Measurements from ENCODE around the gene MINDY4. TPM values are rescaled to one million over a fixed set of nuclear protein-coding genes. Genes with fewer than 3 reads are reported as not detected.

The MINDY4 gene
- total RNA-seq, 1 experiment from 2014 or later: 3.0 TPM

DNA sequence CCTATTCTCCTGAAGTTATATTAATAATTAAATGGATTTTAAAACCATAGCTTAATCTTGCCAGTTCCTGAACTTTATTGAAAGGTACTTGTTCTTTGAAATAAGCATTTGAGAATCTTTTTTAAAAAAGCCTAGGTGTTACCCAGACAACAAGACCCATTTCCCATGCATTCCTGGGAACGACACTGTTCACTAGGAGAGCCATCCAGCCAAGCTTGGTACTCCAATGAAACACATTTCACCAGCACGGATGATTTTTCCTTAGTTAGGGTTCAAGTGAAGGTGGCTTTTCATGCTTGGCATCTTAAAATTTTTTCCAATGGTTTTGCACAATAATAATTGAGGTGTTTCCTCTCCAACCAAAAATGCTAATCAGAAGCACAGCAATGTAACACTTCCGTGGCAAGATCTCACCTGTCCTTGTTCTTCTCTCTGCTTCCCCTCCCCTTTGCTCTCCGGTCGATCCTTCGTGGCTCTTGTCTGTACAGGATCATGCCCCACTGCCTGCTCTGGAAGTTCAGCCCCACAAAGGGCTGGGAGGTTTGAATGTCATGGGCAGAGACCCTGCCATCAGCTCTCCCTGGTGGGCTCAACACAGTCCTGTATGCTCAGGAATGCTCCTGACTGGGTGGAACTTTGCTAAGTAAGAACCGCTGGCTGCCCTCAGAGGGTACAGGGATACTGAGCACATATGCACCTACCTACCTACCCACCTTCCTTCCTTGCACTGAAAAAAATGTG, 70.8 kb downstream of the MINDY4 start:
- no peak for ATAC-seq

DNA sequence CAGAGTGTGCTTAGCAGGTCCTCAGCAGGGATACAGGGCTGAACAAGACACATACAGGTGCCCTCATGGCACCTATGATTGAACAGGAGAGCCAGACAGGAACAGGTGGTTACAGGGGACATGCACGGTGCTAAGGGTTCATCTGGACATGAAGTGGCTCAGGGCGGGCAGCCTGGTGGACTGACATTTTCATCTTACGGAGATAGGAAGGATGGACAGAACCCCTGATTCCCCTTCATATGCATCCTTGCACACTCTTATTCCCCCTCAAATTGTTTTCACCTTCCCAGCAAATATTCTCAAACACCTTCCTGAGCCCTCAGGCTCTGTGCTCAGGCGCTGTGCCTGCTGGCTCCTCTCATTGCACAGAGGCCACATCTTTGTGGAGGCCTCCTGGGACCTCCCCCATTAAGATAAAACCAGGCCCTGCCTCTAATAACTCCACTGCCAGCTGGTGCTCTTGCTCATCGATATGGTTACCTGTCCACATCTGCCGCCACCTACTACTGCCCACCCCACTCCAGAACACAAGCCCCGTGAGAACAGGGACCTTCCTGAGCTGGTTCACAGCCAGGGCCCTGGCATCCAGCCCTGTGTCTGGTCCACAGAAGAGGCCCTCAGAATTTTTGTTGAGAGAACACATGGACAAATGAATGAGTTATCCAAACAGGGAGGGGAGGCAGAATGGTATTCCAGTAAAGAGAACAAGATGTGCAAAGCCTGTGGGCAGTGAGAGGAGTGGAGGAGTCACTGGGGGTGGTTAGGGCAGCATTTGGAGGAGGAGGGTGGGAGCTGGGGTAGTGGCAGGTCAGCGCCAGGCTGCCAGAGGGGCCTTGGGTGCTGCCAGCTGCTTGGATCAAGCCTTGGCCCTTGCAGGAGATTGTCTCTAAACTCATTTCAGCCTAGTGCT, 71.6 kb downstream of the MINDY4 start:
- Histone ChIP-seq H3K79me2 (ENCODE audit: low read length) (no peaks in the 10 kb centered on the region), H2AFZ (ENCODE audit: low read length) (no peak overlapping the region), H3K36me3 (ENCODE audit: low read depth, low read length) (no peaks in the 10 kb centered on the region), H3K4me1 (ENCODE audit: insufficient read depth, low read length) (peaks cover 24% of the 10 kb centered on the region), H3K27me3 (ENCODE audit: low read length) (no peaks in the 10 kb centered on the region), H3K9me2 (replicated peaks; ENCODE audit: low read length) (no peaks in the 10 kb centered on the region), H3K4me2 (ENCODE audit: low read length) (no peak overlapping the region), H4K20me1 (ENCODE audit: low read length) (no peaks in the 10 kb centered on the region), H3K9ac (ENCODE audit: low read length) (no peak overlapping the region), H3K4me3 (ENCODE audit: low read length) (no peak overlapping the region), H3K9me3 (ENCODE audit: low read length) (no peaks in the 10 kb centered on the region), H3F3A (ENCODE audit: low read length, unreplicated experiment) (no peaks in the 10 kb centered on the region), H3K27ac (ENCODE audit: low read length) (no peak overlapping the region)
- DNase-seq: no peak
- TF ChIP-seq EZH2phosphoT487 (IDR thresholded peaks at IDR 0.05; ENCODE audit: borderline replicate concordance, low read length): no peak
- TF ChIP-seq EZH2 (IDR thresholded peaks at IDR 0.05; ENCODE audit: low read length, unreplicated experiment): no peak
- no peak for TF ChIP-seq CTCF (conservative IDR thresholded peaks at IDR 0.05; ENCODE audit: low read depth, low read length)
- CTCF ChIA-PET: no interaction called here
- intact Hi-C loops (cut with micrococcal nuclease): no loop called here
- no peak for ATAC-seq
- BruUV-seq (replicated peaks): no TSS peak
- POLR2A ChIA-PET (ENCODE audit: unreplicated experiment): no interaction called here

More for the DNA sequence above, 70.8 kb downstream of the MINDY4 start:
- no TSS peak for BruUV-seq (replicated peaks)
- no peak for DNase-seq
- Histone ChIP-seq H3F3A (ENCODE audit: low read length, unreplicated experiment) (no peaks in the 10 kb centered on the region), H2AFZ (ENCODE audit: low read length) (no peak overlapping the region), H3K36me3 (ENCODE audit: low read depth, low read length) (no peaks in the 10 kb centered on the region), H3K9ac (ENCODE audit: low read length) (no peak overlapping the region), H4K20me1 (ENCODE audit: low read length) (no peaks in the 10 kb centered on the region), H3K4me3 (ENCODE audit: low read length) (no peak overlapping the region), H3K9me2 (replicated peaks; ENCODE audit: low read length) (no peaks in the 10 kb centered on the region), H3K79me2 (ENCODE audit: low read length) (no peaks in the 10 kb centered on the region), H3K4me2 (ENCODE audit: low read length) (no peak overlapping the region), H3K27ac (ENCODE audit: low read length) (no peak overlapping the region), H3K4me1 (ENCODE audit: insufficient read depth, low read length) (peaks cover 19% of the 10 kb centered on the region), H3K27me3 (ENCODE audit: low read length) (no peaks in the 10 kb centered on the region), H3K9me3 (ENCODE audit: low read length) (no peaks in the 10 kb centered on the region)
- TF ChIP-seq EZH2 (IDR thresholded peaks at IDR 0.05; ENCODE audit: low read length, unreplicated experiment) (no peak), CTCF (conservative IDR thresholded peaks at IDR 0.05; ENCODE audit: low read depth, low read length) (no peak), EZH2phosphoT487 (IDR thresholded peaks at IDR 0.05; ENCODE audit: borderline replicate concordance, low read length) (no peak)
- intact Hi-C loops (cut with micrococcal nuclease): no loop called here
- ChIA-PET CTCF (no interaction called here), POLR2A (ENCODE audit: unreplicated experiment) (interaction anchor here (0.7 kb wide), 1 partner anchor 79 kb away, joined by 4 read pairs; no protein-coding TSS in a partner anchor)

Measured in PC-3 (cell line).